ENCODE measurements around the gene CNOT11.
"Not testable (repeated sequence)": the region's sequence is repeated elsewhere in the genome, so short reads cannot be mapped to it uniquely, and the experiment has no call there.

CNOT11 gene

DNA sequence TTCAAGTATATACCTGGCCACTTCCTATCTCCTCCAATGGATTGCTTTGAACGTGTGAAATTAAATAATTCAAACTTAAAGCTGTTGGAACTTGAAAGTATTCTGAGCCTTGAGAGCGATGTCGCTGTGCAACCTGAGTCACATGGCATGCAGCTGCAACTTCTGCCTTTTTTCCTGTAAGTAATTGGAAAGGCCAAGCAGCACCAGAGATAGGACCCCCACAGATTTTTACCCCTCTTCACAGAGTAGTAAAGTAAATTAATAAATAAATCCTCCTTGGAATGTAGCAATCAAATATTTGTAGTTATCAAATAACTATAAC is 59.0 kb downstream of the CNOT11 start:
- DNase-seq: no peak

DNA sequence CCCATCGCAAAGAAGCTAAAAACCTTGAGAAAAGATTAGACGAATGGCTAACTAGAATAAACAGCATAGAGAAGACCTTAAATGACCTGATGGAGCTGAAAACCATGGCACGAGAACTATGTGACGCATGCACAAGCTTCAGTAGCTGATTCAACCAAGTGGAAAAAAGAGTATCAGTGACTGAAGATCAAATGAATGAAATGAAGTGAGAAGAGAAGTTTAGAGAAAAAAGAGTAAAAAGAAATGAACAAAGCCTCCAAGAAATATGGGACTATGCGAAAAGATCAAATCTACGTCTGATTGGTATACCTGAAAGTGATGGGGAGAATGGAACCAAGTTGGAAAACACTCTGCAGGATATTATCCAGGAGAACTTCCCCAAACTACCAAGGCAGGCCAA is 63.9 kb downstream of the CNOT11 start:
- DNase-seq: not testable (repeated sequence)
